ENCODE results near the gene BDKRB2. TPM values are rescaled to one million over a fixed set of nuclear protein-coding genes. Genes with fewer than 3 reads are reported as not detected.

The BDKRB2 gene
- total and polyA plus RNA-seq, 2 of the 8 experiments (the other 6 are each of a cell fraction or from before 2014, with no cell fraction given): 0.13 to 0.21 TPM

- H3K4me2 ChIP-seq (ENCODE audit: insufficient read depth in 1 of 2, low read depth in 2 of 2, low read length in 2 of 2): no peak overlapping the region
- CTCF ChIA-PET (ENCODE audit: partially characterized antibody): interaction anchor here (1.2 kb wide), 1 partner anchor 159 kb away, joined by 3 read pairs; no protein-coding TSS in a partner anchor
- TF ChIP-seq POU5F1 (IDR thresholded peaks at IDR 0.05; ENCODE audit: low read depth, low read length) (no peak), RFX5 (IDR thresholded peaks at IDR 0.05; ENCODE audit: borderline replicate concordance, low read depth, low read length) (no peak), EP300 (IDR thresholded peaks at IDR 0.05; ENCODE audit: borderline replicate concordance in 1 of 2, low read depth in 2 of 2, low read length in 2 of 2) (no peak), GABPA (IDR thresholded peaks at IDR 0.05; ENCODE audit: borderline replicate concordance, insufficient read depth, low read length) (no peak), CBX5 (IDR thresholded peaks at IDR 0.05; ENCODE audit: low read depth, low read length) (no peak), BRCA1 (IDR thresholded peaks at IDR 0.05; ENCODE audit: low read depth, low read length) (no peak), EGR1 (IDR thresholded peaks at IDR 0.05; ENCODE audit: borderline replicate concordance, low read depth, low read length) (no peak), ASH2L (IDR thresholded peaks at IDR 0.05; ENCODE audit: low read length) (no peak), ATF2 (IDR thresholded peaks at IDR 0.05; ENCODE audit: low read length) (no peak), SIX5 (IDR thresholded peaks at IDR 0.05; ENCODE audit: low read depth, low read length) (no peak), MAFK (IDR thresholded peaks at IDR 0.05; ENCODE audit: low read depth, low read length) (no peak), SIRT6 (IDR thresholded peaks at IDR 0.05; ENCODE audit: low read length) (no peak), NANOG (IDR thresholded peaks at IDR 0.05; ENCODE audit: insufficient read depth, low read depth, low read length, poor library complexity, severe bottlenecking) (no peak), CBX8 (IDR thresholded peaks at IDR 0.05; ENCODE audit: borderline replicate concordance, low read depth, low read length) (no peak), POLR2AphosphoS5 (IDR thresholded peaks at IDR 0.05; ENCODE audit: low read depth, low read length) (no peak)
Measured at GRCh38 chr14:96257900-96258299, 53.3 kb downstream of the BDKRB2 start.

More at GRCh38 chr14:96257900-96258299, 53.3 kb downstream of the BDKRB2 start:
- Histone ChIP-seq H4K91ac (replicated peaks; ENCODE audit: insufficient read length, low read length) (no peak overlapping the region), H3K18ac (ENCODE audit: extremely low read depth, low read length) (no peak overlapping the region), H3K9me3 (ENCODE audit: insufficient read depth in 2 of 2, low read depth in 1 of 2, low read length in 1 of 2) (peaks cover 0 to 7% of the 10 kb centered on the region in 2 experiments; a peak in 2 of 4 replicates), H3K4me3 (ENCODE audit: extremely low read depth in 1 of 4, insufficient read depth in 2 of 4, low read depth in 3 of 4, low read length in 4 of 4) (no peak overlapping the region), H2BK20ac (ENCODE audit: low read length) (no peak overlapping the region), H3K14ac (ENCODE audit: insufficient read length) (no peak overlapping the region), H2BK12ac (ENCODE audit: low read depth, low read length) (no peak overlapping the region), H2AK5ac (ENCODE audit: low read depth, low read length) (no peak overlapping the region), H3K23me2 (ENCODE audit: low read depth, low read length) (no peaks in the 10 kb centered on the region), H2BK5ac (ENCODE audit: low read depth, low read length) (no peak overlapping the region), H3K9ac (replicated peaks in 1 of 4; ENCODE audit: extremely low read depth in 1 of 4, low read depth in 3 of 4, low read length in 3 of 4) (no peak overlapping the region), H3K4me1 (replicated peaks in 1 of 4; ENCODE audit: control insufficient read depth in 3 of 4, insufficient read depth in 4 of 4, low read length in 3 of 4) (no peaks in the 10 kb centered on the region), H3K36me3 (ENCODE audit: control insufficient read depth in 2 of 4, insufficient read depth in 4 of 4, low read length in 3 of 4) (no peaks in the 10 kb centered on the region), H3K27me3 (replicated peaks in 1 of 4; ENCODE audit: control insufficient read depth in 3 of 4, extremely low read depth in 1 of 4, insufficient read depth in 3 of 4, low read length in 3 of 4) (no peaks in the 10 kb centered on the region), H3K4ac (replicated peaks; ENCODE audit: insufficient read length, low read depth, low read length) (no peak overlapping the region), H3K27ac (ENCODE audit: low read depth, low read length) (no peak overlapping the region), H2BK120ac (replicated peaks; ENCODE audit: low read depth, low read length) (no peak overlapping the region), H4K8ac (ENCODE audit: extremely low read depth, insufficient read depth, low read length) (no peak overlapping the region), H2BK15ac (ENCODE audit: low read length) (no peak overlapping the region), H4K5ac (ENCODE audit: insufficient read length, low read depth, low read length) (no peak overlapping the region), H3K79me2 (ENCODE audit: control insufficient read depth in 1 of 2, insufficient read depth in 2 of 2, low read length in 2 of 2) (no peaks in the 10 kb centered on the region), H3K56ac (replicated peaks; ENCODE audit: insufficient read length, low read depth, low read length) (no peak overlapping the region), H4K20me1 (replicated peaks in 1 of 2; ENCODE audit: control insufficient read depth in 1 of 2, insufficient read depth in 2 of 2, low read length in 2 of 2) (no peaks in the 10 kb centered on the region), H3K79me1 (ENCODE audit: low read depth, low read length) (no peaks in the 10 kb centered on the region), H2AFZ (ENCODE audit: low read length) (no peak overlapping the region), H3K23ac (ENCODE audit: insufficient read length) (no peak overlapping the region)
- DNase-seq (ENCODE audit: low read depth in 1 of 2, low spot score in 2 of 2): no peak
- POLR2A ChIA-PET (ENCODE audit: partially characterized antibody): no interaction called here
- no peak for FAIRE-seq

All from H1 (cell line).